Lung (tissue), 12 donors: ENCODE data around the gene CSNK2A3. TPM values are rescaled to one million over a fixed set of nuclear protein-coding genes. Genes with fewer than 3 reads are reported as not detected.
"Not testable (repeated sequence)": the region's sequence is repeated elsewhere in the genome, so short reads cannot be mapped to it uniquely, and the experiment has no call there.

Source experiments
- ATAC-seq: fragments of 200-7000 bp; cut with Tn5 transposase; one replicate; pipeline ENCODE4 v1.9.1; 2020; ENCODE audit warnings: moderate number of reproducible peaks; ENCODE audit not compliant: insufficient read depth, low FRiP score
- DNase-seq, 3 donors: peaks; one replicate each; pipeline ENCODE4 v3.0.0-alpha.2; 2013 to 2017
- H3K27ac ChIP-seq, 2 donors: one replicate each; pipeline ENCODE4 v1.5.1; 2013; ENCODE audit warnings: mild to moderate bottlenecking in 2 of 2, moderate library complexity in 2 of 2, control low read depth in 1 of 2, inconsistent platforms in 1 of 2, low read depth in 1 of 2, low read length in 1 of 2
- H3K27me3 ChIP-seq, 3 donors: one replicate each; pipeline ENCODE4 v1.5.1; 2013; ENCODE audit warnings: low read length in 2 of 3; ENCODE audit not compliant: control insufficient read depth in 3 of 3, insufficient read depth in 3 of 3
- H3K36me3 ChIP-seq, 4 donors: one replicate each; pipeline ENCODE4 v1.5.1; 2013; ENCODE audit warnings: low read length in 4 of 4, mild to moderate bottlenecking in 1 of 4, moderate library complexity in 1 of 4; ENCODE audit not compliant: control insufficient read depth in 4 of 4, insufficient read depth in 4 of 4
- H3K4me1 ChIP-seq, 5 donors: one replicate each; pipeline ENCODE4 v1.5.1; 2013; ENCODE audit warnings: low read length in 5 of 5, mild to moderate bottlenecking in 2 of 5, moderate library complexity in 1 of 5; ENCODE audit not compliant: control insufficient read depth in 5 of 5, insufficient read depth in 5 of 5
- H3K4me3 ChIP-seq: one replicate; pipeline ENCODE4 v1.5.1; 2013; ENCODE audit warnings: mild to moderate bottlenecking, control low read depth, moderate library complexity
- H3K9ac ChIP-seq, 2 donors: one replicate each; pipeline ENCODE4 v1.5.1; 2013; ENCODE audit warnings: low read length in 2 of 2, control low read depth in 1 of 2; ENCODE audit not compliant: insufficient read depth in 1 of 2
- H3K9me3 ChIP-seq, 4 donors: one replicate each; pipeline ENCODE4 v1.5.1; 2013; ENCODE audit warnings: low read length in 3 of 4, mild to moderate bottlenecking in 1 of 4, moderate library complexity in 1 of 4; ENCODE audit not compliant: control insufficient read depth in 4 of 4, insufficient read depth in 3 of 4
- WGBS, 2 donors: extraction: QIAGEN DNeasy Blood & Tissue Kit; methylation state at CpG; one replicate each; pipeline ENCODE4 v1.1.7; 2013; 5-methylcytosine and 5-hydroxymethylcytosine counted together
- polyA plus RNA-seq, 2 donors: library from polyadenylated mRNA; stranded (reverse); fragments of 200-250 nt; gene quantifications; one replicate each; pipeline ENCODE4 v1.2.1, GENCODE V29; 2013
- total RNA-seq, 2 donors: library from RNA; depleted of rRNA in 1 of 2; stranded (reverse); fragments of >200 nt in 1 of 2; gene quantifications; one replicate each; pipeline ENCODE4 v1.2.1, GENCODE V29; 2014 to 2021
- TF ChIP-seq, protein P1 (sequence below): IDR thresholded peaks from 2 replicates; pipeline ENCODE4 v1.5.1; 2012; ENCODE audit warnings: mild to moderate bottlenecking; ENCODE audit errors: control extremely low read depth, extremely low read depth
- donor health status: control.
- donor health status: control.
- donor health status: Bipolar disorder and iron deficiency.
- donor health status: healthy.
- donor health status: DM: yes; HTN: yes; CAD: no.

CSNK2A3 gene
- total and polyA plus RNA-seq, 4 donors: 0.39 to 3.7 (median 1.6) TPM

GRCh38 chr11:11359611-11360010 is 6.6 kb upstream of the CSNK2A3 start:
- TF ChIP-seq, protein P1, sequence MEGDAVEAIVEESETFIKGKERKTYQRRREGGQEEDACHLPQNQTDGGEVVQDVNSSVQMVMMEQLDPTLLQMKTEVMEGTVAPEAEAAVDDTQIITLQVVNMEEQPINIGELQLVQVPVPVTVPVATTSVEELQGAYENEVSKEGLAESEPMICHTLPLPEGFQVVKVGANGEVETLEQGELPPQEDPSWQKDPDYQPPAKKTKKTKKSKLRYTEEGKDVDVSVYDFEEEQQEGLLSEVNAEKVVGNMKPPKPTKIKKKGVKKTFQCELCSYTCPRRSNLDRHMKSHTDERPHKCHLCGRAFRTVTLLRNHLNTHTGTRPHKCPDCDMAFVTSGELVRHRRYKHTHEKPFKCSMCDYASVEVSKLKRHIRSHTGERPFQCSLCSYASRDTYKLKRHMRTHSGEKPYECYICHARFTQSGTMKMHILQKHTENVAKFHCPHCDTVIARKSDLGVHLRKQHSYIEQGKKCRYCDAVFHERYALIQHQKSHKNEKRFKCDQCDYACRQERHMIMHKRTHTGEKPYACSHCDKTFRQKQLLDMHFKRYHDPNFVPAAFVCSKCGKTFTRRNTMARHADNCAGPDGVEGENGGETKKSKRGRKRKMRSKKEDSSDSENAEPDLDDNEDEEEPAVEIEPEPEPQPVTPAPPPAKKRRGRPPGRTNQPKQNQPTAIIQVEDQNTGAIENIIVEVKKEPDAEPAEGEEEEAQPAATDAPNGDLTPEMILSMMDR: no peak
- Histone ChIP-seq H3K27me3 (no peaks in the 10 kb centered on the region), H3K36me3 (no peaks in the 10 kb centered on the region), H3K4me3 (no peak overlapping the region), H3K9me3 (no peaks in the 10 kb centered on the region), H3K4me1 (peaks cover 0 to 9% (median 0%) of the 10 kb centered on the region in 5 donors), H3K9ac (no peak overlapping the region), H3K27ac (no peak overlapping the region)
- WGBS, 2 donors: 60 to 79% methylated on average over 3 of the region's 3 CpGs
- ATAC-seq (no peak), DNase-seq (peak in 1 of 3 donors; percentile 52)

DNA sequence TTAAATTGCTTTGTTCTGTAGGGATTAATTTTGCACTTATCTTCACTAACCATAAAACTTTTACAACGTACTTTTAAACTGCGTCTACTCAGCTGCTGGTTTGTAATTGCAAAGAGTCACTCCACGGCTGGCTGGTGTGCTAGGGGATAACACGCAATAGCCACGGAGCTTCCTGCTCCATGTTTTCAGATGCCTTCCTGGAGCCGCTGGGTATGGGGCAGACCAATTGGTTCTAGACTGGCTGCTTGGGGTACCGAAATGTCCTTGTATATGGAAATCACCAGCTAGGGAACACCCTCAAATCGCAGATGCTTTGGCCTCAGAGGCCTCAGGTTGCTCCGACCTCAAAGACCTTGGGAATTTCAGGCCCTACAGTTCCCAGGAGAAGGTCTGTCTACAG is 3.8 kb upstream of the CSNK2A3 start:
- no peak for DNase-seq
- WGBS, 2 donors: 95 to 96% methylated on average over 9 of the region's 9 CpGs
- Histone ChIP-seq H3K36me3 (no peaks in the 10 kb centered on the region), H3K27ac (no peak overlapping the region), H3K9me3 (no peaks in the 10 kb centered on the region), H3K4me3 (no peak overlapping the region), H3K27me3 (no peaks in the 10 kb centered on the region), H3K4me1 (peaks cover 0 to 9% (median 0%) of the 10 kb centered on the region in 5 donors), H3K9ac (no peak overlapping the region)
- TF ChIP-seq, protein P1: no peak
- no peak for ATAC-seq

GRCh38 chr11:11351851-11352250 is 1.2 kb downstream of the CSNK2A3 start:
- H3K27me3 ChIP-seq, H3K4me3 ChIP-seq, H3K36me3 ChIP-seq, DNase-seq, H3K9me3 ChIP-seq, H3K9ac ChIP-seq, H3K27ac ChIP-seq, ATAC-seq: not testable (repeated sequence)
- peaks cover 5 to 39% (median 20%) of the 10 kb centered on the region in 5 donors for H3K4me1 ChIP-seq
- 81 to 84% methylated on average over 8 of the region's 10 CpGs for WGBS, 2 donors

DNA sequence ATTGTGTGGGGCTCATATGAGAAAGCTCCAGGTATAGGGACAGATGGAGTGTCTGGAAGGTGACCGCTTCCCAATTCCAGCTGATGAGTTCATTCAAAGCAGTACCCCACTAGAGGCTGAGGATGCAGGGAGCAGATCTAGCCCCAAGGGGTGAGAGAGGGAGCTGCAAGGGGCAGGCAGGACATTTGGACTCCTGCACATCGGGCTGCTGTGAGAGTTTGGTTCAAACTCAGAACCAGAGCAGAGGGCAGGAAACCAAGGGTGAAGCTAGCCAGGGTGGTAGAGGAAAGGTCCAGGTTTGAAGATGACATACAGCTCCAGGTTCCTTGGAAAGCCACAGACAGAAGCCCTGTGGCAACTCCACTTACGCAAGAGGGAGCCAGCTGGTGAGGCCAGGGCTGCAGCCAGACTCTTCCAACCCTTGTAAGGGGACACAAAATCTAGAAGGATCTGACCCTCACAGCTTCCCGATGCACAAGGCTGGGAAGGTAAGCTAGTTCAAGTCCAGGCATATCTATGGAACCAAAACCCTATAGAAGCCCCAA is 1.9 kb downstream of the CSNK2A3 start:
- peak overlapping the region in 1 of 2 donors; percentile 5 for H3K27ac ChIP-seq
- TF ChIP-seq, protein P1: no peak
- DNase-seq: no peak
- H3K36me3 ChIP-seq: no peaks in the 10 kb centered on the region
- H3K9me3 ChIP-seq: no peaks in the 10 kb centered on the region
- H3K4me1 ChIP-seq: peaks cover 5 to 39% (median 20%) of the 10 kb centered on the region in 5 donors
- 89 to 91% methylated on average over 4 of the region's 4 CpGs for WGBS, 2 donors
- H3K9ac ChIP-seq: no peak overlapping the region
- H3K27me3 ChIP-seq: no peaks in the 10 kb centered on the region
- no peak overlapping the region for H3K4me3 ChIP-seq
- ATAC-seq: no peak
